GM12872 (cell line): ENCODE measurements around the gene F5.

Source experiments
- TF ChIP-seq, protein P1 (sequence below): IDR thresholded peaks from 3 replicates; pipeline ENCODE4 v1.5.1; 2011; ENCODE audit warnings: low read depth, mild to moderate bottlenecking, low read length, moderate library complexity; ENCODE audit not compliant: insufficient read depth

The F5 gene

DNA sequence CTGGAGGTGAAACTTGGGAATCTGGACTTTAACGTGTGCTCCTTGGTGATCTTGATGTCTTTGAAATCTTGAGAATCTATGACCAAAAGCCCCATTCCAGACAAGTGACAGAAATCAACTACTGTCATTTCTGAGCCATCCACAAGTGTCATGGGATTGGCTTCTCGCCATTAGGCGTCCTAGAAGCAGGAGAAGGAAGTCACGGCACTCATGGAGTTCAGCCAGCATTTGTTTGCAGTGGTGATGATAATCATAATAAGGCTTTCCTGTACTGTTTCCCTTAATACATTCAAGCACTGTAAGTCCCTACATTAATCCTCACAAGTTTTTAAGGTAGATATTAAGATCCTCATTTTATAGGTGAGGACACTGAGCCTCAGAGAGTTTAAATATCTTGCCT is 11.9 kb downstream of the F5 start:
- TF ChIP-seq, protein P1, sequence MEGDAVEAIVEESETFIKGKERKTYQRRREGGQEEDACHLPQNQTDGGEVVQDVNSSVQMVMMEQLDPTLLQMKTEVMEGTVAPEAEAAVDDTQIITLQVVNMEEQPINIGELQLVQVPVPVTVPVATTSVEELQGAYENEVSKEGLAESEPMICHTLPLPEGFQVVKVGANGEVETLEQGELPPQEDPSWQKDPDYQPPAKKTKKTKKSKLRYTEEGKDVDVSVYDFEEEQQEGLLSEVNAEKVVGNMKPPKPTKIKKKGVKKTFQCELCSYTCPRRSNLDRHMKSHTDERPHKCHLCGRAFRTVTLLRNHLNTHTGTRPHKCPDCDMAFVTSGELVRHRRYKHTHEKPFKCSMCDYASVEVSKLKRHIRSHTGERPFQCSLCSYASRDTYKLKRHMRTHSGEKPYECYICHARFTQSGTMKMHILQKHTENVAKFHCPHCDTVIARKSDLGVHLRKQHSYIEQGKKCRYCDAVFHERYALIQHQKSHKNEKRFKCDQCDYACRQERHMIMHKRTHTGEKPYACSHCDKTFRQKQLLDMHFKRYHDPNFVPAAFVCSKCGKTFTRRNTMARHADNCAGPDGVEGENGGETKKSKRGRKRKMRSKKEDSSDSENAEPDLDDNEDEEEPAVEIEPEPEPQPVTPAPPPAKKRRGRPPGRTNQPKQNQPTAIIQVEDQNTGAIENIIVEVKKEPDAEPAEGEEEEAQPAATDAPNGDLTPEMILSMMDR: no peak

DNA sequence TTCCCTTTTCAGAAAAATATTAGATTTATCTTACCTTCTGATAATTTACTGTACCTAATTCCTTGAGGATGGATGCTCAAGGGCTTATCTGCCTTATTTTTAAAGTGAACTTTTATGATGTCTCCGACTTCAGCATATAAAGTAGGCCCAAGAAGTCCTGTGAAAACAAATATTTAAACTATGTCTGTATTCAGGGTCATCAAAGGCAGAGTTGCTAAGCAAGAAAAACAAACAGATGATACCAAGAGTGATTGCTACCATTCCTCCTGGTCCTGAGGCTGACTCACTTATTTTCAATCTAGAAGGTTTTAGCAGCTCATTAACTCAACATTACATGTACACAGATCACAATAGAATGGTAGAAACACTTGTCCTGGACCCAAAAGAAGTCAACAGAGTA is 14.1 kb downstream of the F5 start:
- TF ChIP-seq, protein P1: no peak

DNA sequence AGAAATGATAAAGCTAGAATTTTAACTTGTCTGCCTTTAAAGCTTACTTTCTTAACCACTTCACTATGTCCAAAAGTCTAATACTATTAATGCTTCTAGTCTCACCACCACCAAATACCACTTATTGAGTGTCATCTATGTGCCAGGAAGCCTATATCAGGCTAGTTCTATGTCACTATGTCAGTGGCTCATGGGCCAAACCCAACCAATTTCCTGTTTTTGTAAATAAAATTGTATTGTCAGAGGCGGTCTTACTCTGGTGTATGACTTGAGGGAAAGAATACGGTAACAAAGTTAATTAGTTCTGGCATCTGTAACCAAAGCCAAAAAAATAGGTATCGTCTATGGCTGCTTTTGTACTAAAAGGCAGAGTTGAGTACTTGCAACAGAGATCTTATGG is 14.8 kb downstream of the F5 start:
- TF ChIP-seq, protein P1: no peak

DNA sequence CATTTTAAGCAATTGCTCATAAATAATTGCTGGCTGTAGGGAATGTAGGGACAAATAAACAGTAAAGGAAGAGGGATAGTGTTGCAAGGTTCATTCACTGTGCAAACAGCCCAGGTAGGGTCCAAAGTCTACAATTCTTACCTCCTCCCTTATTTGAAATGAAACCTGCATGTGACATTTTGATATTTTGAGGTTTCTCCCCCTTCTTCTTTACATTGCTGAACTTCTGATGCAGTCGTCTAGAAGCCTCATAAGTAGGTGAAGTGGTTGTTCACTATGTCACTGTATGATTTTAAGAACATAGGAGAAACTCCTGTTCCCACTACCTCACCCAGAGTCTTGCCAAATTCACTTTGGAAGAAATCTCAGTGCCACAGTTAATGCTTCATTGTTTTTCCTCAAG is 16.1 kb downstream of the F5 start:
- TF ChIP-seq, protein P1: no peak

DNA sequence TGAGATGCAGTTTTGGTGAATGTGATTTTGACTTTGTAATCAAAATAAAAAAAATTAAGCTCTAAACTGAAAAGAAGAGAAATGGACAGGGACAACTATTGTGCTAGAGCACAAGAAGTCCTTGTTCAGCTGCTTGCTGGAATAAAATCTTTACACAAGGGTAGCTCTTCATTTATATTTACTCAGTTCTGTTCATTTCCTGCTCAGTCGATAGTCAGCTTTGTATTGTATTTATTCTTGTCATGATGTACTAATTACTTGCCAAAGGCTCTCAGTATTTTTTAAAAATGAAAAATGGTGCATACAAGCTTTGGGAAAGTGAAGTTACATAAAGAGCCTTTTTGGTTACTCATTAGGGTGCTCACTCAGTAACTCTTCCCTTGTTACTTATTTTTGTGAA is 17.8 kb downstream of the F5 start:
- TF ChIP-seq, protein P1: no peak

DNA sequence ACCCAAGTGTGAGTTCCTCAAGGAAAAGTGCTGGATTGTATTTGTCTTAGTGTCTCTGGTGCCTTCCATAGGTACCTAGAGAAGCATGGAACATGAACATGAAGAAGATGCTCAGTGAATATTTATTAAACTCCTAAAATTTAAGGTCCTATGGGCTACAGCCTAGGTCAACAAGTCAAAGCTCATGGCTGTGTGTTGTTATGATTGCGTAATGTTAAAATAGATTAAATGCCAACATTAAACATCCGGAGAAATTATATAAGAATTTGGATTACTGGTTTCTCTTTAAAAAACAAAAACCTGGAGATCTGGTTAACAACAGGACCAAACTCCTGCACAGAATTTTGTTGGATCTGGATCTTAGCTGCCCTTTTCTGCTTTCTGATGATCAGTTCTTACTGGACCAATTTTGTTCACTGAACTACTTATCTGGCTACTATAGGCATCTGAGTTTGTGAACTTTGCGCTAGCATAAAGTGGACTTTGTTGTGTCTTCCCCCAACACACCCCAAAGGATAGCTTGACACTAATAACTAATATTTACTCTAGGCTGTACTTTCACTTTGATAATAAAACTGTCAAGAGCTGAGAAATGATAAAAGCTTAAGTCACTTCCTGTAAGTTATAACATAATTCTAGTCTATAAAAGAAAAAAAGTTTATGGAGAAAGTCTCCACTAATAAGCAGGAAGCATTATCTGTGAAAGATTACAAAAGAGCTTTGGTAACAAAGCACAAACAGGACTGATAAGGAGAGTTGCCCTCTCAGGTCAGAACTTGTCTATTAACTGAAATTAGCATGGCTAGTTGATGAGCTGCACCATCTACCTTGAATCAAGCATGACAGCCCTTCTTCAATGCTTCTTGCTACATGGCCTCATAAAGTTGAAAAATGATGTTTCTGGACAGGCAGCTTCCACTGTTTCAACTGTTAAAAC is 20.7 kb downstream of the F5 start:
- TF ChIP-seq, protein P1: no peak

DNA sequence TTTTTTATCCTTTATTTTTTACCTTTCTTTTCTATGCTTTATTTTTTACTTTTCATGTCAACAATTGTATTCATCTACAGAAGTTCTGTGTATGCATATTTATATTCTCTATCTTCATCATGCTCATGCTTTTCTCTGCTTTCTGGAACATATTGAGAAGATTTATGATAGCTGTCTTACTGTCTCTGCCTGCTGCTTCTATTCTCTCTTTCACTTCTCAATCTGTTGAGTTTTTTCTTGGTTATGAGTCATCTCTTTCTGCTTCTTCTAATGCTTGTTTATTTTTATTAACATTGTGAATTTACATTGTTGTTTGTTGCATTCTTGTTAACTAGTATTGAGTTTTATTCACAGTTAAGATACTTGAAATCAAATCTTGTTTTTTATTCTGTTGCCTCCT is 22.6 kb downstream of the F5 start:
- TF ChIP-seq, protein P1: no peak
